Activated CD4-positive, CD25-positive, alpha-beta regulatory T cell treated with anti-CD3 and anti-CD28 coated beads, Interleukin-2, amount 50 U/mL, for 16 hours (primary cell): ENCODE data around the gene STAT1.
"Not testable (repeated sequence)": the region's sequence is repeated elsewhere in the genome, so short reads cannot be mapped to it uniquely, and the experiment has no call there.

Source experiments
- DNase-seq: peaks from one replicate; pipeline ENCODE4 v3.0.0-alpha.2; 2020; ENCODE audit warnings: low read depth, low spot score

STAT1 gene

DNA sequence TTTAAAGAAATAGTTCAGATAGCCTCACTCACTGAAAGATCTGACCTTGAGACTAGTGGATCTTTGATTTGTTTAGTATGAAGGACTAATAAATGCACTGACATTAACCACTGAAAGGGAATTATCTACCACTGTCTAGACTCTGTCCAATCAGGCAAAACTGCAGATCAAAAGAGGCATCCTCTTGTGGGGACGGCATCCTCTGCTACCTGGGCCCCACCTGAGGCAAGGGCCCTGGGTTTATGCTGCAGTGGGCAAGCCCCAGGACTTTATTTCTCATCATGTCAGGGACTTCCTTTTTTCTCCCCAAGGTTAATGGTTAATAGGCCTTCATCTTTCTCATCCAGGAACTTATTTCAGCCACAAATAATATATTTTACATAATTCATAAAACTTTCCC, 32.2 kb downstream of the STAT1 start:
- DNase-seq = no peak

DNA sequence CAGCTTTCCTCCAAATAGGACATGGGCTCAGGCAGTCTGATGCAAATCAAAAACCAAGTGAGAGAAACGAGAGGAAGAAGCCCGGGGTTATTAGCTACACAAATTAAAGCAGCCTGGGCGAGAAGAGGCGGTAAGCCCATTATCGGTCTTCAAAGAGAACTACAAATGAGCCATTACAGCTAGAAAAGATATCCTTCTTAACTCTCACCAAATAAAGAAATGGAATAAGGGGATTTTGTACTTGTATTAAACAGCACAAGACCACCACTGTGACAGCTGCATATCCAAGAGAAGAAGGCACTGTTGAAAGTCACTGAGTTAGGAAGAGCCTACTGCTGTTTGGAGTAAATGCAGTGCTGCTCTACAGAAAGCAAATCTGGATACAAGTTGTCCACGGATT, 32.6 kb downstream of the STAT1 start:
- no peak for DNase-seq

DNA sequence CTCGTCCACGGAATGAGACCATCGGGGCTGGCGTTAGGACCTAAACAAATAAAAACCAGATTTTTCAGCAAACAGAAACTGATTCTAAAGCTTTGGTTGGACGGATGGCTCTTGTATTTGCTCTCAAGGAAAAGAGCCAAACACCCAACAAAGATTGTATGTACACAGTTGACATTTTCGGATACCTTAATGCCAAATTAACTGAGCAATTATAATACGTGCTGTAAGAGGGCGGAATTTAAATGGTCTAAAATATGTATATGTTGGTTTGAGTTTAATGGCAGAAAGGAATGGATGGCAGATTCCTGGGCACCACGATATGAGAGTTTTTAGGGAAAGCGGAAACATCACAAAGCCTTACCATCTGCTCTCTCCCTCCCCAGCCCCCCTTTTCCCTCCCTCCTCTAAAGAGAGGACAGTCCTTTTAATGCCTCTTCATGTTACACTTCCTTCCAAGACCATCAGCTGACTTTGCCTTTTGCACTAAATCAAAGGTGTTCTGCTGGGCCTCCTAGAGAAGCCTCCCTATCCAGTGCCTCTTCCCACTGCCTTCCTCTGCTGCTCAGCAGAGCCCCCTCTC, 33.3 kb downstream of the STAT1 start:
- DNase-seq = no peak

DNA sequence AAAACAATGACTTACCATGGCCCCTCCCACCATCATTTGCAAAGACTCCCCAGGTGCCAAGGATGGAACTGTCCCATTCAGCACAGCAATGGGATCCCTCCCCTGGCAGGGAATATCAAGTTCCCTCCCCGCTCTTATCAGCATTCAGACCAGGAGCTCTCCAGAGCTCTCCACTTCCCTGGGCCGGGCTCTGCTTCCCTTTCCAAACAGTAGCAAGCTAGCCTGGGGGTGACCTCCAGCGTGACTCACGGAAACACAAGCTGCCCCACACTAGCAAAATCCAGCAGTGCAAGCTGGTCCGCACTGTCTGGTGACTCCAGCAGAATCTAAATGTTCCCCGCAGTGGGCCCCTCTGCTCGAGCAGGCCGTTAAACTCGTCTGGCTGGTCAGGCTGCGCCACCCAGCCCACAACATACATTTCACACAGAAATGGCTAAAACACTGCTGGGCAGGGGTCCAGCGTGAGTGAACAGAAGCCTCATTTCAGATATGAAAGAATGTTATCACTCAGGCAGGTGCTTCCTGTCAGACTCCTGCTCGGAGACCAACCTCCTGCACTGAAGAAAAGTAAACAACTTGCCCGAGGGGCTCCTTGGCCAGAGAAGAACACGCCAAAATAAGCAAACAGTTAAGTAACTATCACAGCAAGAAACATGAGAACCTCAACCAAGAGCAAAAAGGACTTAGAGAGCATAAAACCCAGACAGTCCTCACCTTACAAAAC, 33.9 kb downstream of the STAT1 start:
- no peak for DNase-seq

DNA sequence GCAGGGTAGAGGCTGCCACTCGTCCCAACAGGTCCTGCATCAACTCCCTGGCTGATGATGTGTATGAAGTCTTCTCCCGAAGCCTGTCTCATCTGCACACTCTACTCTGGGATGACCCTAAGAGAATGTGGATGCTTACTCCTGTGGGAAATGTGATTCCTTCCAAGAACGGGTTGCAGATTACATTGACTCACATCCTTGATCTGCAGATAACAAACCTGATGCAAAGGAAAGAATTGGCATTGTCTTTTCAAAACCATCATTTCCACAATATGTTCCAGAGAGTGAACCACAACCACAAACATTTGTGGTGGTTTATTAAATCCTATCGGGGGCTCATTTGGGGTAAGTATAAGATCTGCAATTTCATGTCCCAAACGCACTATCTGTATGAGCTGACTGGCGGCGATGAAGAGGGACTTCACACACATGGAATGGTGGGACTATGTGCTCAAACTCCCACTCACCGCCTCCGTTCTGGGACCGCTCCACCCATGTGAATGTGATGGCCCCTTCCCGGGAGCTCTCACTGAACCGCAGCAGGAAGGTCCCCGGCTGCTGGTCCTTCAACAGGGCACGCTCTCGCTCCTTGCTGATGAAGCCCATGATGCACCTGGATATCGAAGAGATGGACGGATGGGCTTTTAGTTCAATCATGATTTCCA, 35.5 kb downstream of the STAT1 start:
- no peak for DNase-seq

DNA sequence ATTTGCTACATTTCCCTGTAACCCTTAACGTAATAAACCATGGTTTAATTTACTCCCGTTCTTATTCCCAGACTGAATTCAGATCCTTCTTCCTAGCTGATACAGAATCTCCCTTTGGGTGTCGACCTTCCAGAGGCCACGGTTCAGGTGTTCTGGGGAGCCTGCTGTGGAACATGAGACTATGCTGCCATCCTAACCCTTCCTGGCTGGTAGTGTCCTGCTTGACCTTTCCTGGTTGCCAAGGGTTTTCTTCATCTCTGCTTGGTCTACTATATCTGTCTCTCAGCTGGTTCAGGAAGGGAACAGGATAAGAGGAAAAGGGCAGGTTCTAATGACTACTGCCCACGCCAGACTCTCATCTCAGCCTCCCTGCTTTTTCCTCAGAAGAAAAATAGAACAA, 36.5 kb downstream of the STAT1 start:
- DNase-seq = no peak

DNA sequence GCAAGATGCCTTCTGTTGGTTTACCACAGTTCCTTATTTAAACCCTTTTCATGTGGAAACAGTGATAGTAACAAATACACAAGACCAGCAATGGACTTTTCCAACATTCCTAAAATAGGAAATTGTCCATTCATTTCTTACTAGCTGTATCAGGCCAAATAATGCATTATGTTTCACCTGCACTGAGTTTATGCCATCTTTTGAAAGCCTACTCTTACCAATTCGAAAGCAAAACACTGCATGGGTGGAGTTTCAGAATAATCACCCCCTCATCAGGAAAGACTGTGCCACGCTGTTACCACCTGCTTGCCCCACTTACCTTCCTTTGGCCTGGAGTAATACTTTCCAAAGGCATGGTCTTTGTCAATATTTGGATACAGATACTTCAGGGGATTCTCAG, 37.5 kb downstream of the STAT1 start:
- DNase-seq = no peak

DNA sequence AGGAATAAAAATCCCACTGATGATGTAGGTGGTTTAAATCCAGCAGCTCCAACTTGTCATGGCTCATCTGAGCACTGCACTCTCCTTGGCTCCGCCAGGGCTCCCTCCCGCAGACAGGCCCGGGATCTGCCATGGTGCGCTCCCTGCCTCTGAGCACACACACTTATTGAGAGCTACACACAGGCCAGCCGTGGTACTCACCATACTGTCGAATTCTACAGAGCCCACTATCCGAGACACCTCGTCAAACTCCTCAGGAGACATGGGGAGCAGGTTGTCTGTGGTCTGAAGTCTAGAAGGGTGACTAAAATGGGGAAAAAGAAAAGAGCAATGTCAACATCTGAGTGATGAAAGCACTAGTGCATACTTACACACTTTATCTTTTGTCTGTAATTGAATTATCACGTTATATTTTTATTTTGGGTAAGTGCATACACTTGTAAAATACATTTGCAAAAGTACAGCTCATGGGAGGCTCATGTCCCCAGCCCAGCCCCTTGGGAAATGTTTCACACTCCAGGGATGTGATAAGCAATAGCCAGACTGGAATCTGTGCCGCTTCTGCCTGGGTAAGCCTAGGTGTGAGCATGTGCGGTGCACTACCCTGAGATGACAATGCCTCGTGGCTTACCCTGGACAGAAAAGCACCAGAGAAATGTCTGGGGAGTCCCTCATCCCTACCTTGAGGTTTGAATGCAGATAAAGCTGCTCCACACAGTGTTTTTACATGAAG, 39.2 kb downstream of the STAT1 start:
- DNase-seq = no peak

DNA sequence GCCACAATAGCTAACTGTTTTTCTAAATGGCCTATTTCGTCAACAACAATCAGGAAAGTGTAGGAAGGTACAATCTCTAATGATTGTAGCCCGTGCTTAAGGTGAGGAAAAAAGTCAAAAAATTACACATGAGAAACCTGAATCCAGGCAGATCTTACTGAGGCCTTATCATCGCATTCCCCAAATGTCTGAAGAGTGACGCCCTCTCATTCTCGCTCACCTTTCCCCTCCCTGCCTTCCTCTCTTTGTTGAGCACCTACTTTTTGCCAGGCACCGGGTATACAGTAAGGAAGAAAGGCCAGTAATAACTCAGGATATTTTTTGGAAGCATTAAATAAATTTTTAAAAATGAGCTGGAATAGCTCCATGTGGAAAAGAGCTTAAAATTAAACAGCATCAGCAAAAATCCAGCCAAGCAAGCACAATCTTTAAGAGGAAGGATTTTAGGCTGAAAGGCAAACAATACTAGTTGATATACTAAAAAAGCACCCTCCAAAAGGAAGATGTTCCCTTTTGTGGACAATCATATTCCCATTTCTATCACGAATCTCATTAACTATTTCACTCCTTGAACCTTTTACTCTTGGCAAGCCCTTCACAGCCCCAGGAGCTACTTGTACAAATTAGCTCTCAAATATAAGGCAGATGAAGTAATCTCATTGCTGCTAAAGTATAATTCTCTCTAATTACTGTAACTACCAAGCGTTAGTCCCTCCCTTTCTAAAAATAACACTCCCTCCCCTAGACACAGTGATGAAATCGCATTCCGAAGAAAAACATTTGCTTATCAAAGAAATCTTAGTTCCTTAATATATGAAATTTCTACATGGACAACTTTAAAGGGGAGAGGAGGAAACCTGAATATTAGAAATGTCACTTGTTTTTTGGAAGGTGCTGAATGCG, 40.0 kb downstream of the STAT1 start:
- no peak for DNase-seq

DNA sequence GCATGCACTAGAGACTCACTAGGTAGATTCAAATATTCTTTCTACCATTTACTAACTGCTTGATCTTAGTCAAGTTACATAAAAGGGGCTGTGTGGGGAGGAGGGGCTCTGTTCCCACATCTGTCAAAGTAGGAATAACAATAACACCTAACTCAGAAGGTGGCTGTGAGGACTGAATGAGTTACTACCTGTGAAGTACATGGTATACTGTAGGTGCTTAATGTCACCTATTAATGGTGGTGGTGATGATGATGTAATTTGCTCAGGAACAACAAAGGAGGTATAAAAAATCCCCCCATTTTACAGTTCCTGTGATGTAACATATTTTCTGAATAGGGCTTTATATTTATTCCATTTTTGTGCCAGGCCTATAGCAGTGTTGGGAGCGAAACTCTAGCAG, 40.7 kb downstream of the STAT1 start:
- DNase-seq = no peak

DNA sequence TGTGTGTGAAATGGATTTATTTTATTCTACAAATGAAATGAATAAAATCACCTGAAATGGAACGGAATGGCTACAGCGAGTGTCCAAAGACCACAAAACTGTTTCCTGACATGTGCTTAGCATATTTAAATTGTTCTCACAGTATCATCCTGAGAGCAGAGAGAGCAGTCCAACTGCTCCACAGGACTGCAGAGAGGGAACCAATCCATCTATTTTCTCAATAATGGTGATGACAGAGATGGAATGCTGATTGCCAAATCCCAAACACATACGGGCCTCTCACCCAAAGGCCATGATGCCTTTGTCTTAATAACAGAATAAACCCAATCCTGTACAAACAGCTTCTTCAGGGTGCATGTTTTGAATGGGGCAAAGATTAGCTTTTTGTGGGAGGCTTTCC, 41.1 kb downstream of the STAT1 start:
- no peak for DNase-seq

DNA sequence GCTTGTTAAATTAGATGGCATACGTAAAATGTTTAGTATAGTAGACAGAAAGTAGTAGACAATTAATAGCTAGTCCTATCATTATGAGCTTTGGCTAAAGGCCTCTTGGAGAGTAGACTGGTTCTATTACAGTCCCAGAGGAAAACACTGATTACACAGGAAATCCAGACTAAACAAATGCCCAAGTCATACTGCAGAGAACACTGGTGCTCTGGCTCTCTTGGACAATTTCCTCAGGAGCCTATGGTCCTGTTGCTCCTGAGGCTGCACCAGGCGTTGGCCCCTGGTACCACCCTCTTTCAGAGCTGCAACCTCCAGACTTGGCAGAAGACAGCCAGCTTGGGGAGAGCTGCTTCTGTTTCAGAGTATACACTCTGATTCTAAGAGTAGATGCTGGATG, 41.8 kb downstream of the STAT1 start:
- no peak for DNase-seq

DNA sequence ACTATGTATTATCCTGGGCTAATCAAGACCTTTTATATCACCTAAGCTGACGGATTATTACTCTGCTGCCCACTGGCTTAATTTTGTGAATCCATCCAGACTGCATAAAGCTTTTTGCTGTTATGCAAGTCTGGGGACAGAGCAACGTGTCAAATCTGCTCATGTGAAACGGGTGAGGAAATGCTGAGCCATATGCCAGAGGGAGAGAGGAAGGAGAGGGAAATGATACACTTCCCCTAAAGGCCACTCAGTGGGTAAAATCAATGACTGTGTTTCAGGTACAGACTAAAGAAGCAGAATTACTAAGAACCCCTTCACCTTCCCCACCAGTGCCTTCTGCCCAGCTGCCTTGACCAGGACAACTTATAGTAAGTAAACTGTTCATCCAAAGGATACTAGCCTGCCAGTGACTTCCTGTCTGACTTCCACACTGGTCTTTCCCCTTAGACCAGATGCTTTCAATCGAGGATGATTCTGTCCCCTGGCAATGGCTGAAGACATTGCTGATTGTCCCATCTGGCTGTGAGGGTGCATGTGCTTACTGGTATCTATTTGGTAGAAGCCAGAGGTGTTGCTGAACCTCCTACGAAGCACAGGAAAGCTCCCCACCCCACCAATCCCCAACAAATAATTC, 43.0 kb downstream of the STAT1 start:
- no peak for DNase-seq

DNA sequence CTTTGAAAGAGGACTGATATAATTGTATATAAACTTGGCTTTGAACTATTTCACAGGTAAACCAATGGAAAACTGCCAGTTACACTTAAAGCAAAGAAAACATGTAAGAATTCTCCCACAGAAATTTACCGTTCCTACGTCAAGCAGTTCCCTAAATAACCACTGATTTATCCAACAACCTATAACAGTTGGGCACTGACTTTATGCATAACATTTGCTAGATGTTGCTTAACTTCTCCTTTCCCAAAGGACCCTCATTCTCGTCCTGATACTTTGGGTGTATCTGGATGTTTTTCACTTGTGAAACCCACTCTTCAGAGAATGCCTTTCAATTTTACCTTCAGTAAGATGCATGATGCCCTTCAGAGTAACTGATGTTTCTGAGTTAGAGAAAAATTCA, 43.8 kb downstream of the STAT1 start:
- no peak for DNase-seq

DNA sequence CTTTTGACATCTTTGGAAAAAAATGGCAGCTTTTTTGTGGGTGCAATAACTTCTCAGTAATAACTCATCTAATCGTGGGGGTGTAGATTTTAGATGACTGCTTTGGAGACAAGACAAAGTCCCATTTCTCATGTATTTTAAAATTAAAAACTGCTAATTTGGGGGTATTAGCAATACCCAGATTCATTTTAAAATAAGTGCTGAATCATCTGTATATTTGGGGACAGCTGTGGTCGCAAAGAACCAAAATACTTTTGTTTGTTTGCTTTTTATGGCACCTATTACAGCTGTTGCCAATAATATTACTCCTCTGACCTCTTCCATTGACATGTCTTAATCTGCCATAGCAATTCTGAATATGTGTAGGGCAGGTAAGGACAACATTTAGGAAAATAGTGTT, 45.4 kb downstream of the STAT1 start:
- no peak for DNase-seq

DNA sequence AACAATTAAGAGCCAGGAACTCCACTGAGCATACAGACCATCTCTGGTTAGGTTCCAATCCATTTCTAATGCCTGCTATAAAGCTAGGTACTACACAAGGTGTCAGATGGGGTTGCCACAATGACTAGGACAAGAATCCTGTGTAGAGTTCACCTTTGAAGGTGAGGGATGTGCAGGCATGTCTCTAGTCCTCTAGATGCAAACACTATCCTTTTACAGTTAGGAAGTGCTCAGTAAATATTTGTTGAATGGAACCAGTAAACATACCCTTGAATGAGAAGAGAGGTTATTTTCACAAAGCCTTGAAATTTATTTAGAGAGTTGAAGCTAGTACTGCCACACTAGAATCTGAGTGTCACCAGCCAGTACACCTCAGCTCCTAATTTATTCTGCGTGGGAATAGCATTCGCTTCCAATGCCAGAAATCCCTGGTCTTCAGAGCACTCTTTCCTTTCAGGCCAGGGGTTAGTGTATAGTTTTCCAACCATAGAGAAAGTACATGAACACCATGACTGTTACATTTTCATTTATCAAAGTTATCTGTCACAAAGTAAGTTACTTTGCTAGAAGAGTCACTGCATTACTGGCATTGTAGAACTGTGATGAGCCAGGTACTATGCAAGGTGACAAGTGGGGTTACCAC, 48.3 kb downstream of the STAT1 start:
- no peak for DNase-seq

DNA sequence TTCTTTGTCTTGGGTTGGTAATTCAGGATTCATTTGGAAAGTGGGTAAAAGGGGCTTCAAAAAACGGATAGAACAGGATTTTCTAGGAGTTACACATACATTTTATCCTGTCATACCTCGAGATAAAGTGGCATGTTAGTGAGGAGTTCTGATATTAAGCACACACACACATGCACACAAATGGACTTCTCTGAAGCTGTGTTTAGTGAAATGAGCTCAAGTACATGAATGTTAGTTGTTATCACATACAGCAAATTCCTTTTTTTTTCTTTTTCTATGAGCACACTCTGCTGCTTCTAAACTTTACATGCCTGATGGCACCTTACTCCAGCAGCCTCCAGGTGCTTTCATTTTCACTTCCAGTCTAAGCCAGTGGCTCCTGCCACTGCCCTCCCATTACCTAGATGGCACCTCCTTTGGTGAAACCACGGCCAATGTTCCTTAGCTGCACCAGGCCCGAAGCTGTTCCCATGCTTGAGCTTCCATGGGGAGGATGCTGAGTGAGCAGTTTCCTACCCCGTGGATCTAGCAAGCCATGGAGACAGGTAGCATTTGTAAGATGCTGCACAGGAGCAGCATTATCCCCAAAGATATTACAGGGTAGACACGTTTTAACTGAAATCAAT, 49.7 kb downstream of the STAT1 start:
- DNase-seq = no peak

DNA sequence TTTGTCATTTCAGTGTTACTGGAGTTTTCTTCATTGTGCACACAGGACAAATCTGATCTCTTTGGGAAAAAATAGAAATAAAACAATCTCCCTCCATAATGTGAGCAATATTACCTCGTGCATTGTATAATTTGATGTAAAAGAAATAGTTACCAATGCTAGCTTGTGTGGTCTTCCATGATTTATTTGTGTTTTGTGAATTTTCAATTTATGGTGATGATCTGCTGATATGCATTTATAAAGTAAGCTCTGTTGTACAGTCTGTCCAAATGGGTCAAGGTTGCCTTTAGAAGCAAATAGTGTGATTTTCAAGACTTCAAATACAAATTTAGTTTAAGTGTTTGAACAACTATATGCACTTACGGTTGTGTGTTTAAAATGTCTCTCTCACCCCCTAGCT, 50.9 kb downstream of the STAT1 start:
- no peak for DNase-seq

DNA sequence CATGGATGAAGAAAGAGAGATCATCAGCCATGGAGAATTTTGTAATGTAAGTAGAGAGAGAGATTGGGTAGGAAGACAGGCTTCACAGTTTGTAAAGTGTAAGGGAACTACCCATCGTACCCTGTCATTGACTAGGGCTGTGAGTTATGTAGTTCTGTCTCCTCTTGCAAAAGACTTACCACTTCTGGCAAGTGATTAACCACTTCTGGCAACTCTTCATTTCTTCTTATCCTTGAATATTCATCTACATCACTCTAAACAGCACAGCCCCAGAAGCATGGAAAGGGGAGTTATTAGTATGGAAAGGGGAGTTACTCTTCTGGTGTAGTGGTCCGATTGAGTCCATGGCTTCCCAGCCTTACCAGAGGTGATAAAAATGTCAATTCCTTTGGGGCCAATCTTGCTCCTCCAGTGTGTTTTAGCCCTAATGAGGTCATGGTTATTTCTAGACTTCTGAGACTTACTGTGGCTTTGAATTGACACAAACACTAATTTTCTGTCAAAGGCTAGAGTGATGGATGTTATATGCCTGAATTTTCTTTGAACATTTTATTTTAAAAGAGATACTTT, 52.0 kb downstream of the STAT1 start:
- no peak for DNase-seq

DNA sequence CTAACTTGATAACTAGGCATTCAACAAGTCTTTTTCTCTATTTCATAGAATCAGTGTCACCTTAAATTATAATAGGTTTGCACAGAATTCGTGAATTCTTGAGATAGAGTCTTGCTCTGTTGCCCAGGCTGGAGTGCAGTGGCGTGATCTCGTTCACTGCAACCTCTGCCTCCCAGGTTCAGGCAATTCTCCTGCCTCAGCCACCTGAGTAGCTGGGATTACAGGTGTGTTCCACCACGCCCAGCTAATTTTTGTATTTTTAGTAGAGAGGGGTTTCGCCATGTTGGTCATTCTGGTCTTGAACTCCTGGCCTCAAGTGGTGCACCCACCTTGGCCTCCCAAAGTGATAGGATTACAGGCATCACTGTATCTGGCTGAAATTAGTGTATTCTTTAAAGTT, 52.9 kb downstream of the STAT1 start:
- not testable (repeated sequence) for DNase-seq
